Cardiac fibroblast (primary cell): ENCODE measurements around the gene SGO1.

Experiments used
- DNase-seq, 2 donors: peaks; one replicate each; pipeline versions ENCODE4 v3.0.0 to v3.0.0-alpha.2; 2010; ENCODE audit warnings: low read depth in 2 of 2
- H3K4me3 ChIP-seq, 2 donors: replicated peaks in 1 of 2; 1 replicate in 1 of 2; 2 replicates in 1 of 2; pipeline ENCODE4 v1.5.1; 2011; ENCODE audit warnings: low read depth in 2 of 2, low read length in 2 of 2, mild to moderate bottlenecking in 2 of 2, moderate library complexity in 1 of 2
- TF ChIP-seq, protein P1 (sequence below): IDR thresholded peaks from one replicate; pipeline ENCODE4 v1.5.1; 2011; ENCODE audit warnings: low read depth, mild to moderate bottlenecking, low read length, inconsistent platforms

SGO1 gene

GRCh38 chr3:20190991-20191390 is 5.0 kb upstream of the SGO1 start:
- DNase-seq: no peak
- H3K4me3 ChIP-seq: no peak overlapping the region
- TF ChIP-seq, protein P1, sequence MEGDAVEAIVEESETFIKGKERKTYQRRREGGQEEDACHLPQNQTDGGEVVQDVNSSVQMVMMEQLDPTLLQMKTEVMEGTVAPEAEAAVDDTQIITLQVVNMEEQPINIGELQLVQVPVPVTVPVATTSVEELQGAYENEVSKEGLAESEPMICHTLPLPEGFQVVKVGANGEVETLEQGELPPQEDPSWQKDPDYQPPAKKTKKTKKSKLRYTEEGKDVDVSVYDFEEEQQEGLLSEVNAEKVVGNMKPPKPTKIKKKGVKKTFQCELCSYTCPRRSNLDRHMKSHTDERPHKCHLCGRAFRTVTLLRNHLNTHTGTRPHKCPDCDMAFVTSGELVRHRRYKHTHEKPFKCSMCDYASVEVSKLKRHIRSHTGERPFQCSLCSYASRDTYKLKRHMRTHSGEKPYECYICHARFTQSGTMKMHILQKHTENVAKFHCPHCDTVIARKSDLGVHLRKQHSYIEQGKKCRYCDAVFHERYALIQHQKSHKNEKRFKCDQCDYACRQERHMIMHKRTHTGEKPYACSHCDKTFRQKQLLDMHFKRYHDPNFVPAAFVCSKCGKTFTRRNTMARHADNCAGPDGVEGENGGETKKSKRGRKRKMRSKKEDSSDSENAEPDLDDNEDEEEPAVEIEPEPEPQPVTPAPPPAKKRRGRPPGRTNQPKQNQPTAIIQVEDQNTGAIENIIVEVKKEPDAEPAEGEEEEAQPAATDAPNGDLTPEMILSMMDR: no peak

DNA sequence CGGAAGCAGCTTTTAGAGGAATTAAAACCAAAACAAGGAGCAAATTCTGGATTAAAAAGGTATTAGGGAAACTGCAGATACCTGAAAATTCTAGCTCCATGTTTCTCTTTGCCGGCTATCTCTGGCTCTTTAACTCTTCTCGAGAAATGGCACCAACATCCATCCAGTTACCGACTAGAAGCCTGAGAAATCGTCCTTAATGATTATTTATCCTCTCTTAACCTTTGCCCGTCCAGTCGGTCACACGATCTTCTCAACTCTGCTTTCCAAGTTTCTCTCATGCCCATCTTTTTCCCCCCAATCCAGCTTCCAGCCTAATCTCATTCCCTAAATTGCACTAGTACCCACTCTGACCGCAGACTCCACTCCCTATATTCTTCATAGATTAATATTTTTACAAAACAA is 596 bp upstream of the SGO1 start:
- TF ChIP-seq, protein P1: no peak
- DNase-seq: no peak
- peak overlapping the region; percentile 83 to 99 for H3K4me3 ChIP-seq

- peak overlapping the region; percentile 83 to 99 for H3K4me3 ChIP-seq
- TF ChIP-seq, protein P1: no peak
- peak; percentile 3 to 32 for DNase-seq
Observed at GRCh38 chr3:20185331-20185678, 701 bp downstream of the SGO1 start.

GRCh38 chr3:20182206-20182605 is 3.8 kb downstream of the SGO1 start:
- TF ChIP-seq, protein P1: no peak
- DNase-seq: no peak
- no peak overlapping the region for H3K4me3 ChIP-seq

DNA sequence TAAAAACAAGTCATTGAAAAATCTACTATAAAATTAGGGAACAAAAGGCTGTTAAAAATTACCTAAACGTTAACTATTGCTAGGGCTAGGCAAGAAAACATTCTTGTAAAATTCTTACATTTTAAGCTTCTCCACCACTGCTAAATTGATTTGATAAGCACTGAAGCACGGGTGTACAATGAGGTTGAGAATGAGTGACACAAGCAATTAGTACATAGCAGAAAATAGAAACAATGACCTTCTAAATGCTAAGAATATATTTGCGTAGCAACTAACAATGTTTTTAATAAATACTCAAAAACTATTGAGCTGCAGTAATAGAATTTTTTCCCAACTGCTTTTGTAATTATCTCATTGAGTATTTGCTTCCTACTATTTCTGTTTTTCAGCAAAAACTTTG is 4.7 kb downstream of the SGO1 start:
- TF ChIP-seq, protein P1: no peak
- no peak overlapping the region for H3K4me3 ChIP-seq
- DNase-seq: no peak

- H3K4me3 ChIP-seq: no peak overlapping the region
- DNase-seq: no peak
- TF ChIP-seq, protein P1: no peak
Observed at GRCh38 chr3:20173844-20174410, 12.1 kb downstream of the SGO1 start.

- no peak for DNase-seq
- no peak overlapping the region for H3K4me3 ChIP-seq
- TF ChIP-seq, protein P1: no peak
Observed at GRCh38 chr3:20161714-20162113, 24.3 kb downstream of the SGO1 start.
